Transverse colon (tissue), 3 donors: ENCODE results near the gene C1orf198.

Experiments used
- EP300 ChIP-seq: sonication (generic); formaldehyde crosslinking; IDR thresholded peaks from one replicate; pipeline ENCODE4 v1.6.1; 2017; ENCODE audit warnings: antibody characterized with exemption, low read depth
- POLR2A ChIP-seq: fragments of 450-650 bp; IDR thresholded peaks from one replicate; pipeline ENCODE4 v1.6.1; 2016; ENCODE audit warnings: antibody characterized with exemption, mild to moderate bottlenecking, moderate library complexity
- TF ChIP-seq, protein P1 (sequence below), 5 experiments: fragments of 200-600 bp in 3 of 5; fragments of 450-650 bp in 2 of 5; sonication (generic) in 3 of 5; IDR thresholded peaks; 1 replicate in 2 of 5; 2 replicates in 3 of 5; pipeline ENCODE4 v1.5.1; 2016 to 2017; ENCODE audit warnings: antibody characterized with exemption in 5 of 5, inconsistent platforms in 3 of 5, mild to moderate bottlenecking in 2 of 5, moderate library complexity in 1 of 5

DNA sequence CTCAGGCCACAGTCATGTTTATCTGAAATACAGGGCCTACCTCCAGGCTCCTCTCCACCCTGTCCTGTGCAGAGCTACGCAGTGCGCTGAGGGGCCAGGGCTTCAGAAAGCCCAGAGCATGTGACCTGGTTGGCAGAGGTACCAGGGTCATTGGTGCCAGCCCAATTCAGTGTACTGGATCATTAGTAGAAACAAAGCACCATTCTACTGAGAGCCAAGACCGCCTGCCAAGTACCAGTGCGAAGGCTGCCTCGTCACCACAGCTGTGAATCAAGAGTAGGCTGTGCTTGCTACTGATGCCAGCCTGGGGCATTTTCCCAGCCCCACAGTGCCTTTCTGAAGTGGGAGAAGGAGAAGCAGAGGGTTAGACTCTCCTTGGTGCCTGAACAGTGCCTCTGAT lies 61.3 kb downstream of the C1orf198 start:
- TF ChIP-seq, protein P1, sequence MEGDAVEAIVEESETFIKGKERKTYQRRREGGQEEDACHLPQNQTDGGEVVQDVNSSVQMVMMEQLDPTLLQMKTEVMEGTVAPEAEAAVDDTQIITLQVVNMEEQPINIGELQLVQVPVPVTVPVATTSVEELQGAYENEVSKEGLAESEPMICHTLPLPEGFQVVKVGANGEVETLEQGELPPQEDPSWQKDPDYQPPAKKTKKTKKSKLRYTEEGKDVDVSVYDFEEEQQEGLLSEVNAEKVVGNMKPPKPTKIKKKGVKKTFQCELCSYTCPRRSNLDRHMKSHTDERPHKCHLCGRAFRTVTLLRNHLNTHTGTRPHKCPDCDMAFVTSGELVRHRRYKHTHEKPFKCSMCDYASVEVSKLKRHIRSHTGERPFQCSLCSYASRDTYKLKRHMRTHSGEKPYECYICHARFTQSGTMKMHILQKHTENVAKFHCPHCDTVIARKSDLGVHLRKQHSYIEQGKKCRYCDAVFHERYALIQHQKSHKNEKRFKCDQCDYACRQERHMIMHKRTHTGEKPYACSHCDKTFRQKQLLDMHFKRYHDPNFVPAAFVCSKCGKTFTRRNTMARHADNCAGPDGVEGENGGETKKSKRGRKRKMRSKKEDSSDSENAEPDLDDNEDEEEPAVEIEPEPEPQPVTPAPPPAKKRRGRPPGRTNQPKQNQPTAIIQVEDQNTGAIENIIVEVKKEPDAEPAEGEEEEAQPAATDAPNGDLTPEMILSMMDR (IDR thresholded peaks at IDR 0.05) = no peak
- TF ChIP-seq POLR2A (no peak), EP300 (no peak)
